ENCODE results near the gene ZNF470.

ZNF470 gene

GRCh38 chr19:56608274-56608964 lies 41.2 kb downstream of the ZNF470 start:
- no peak for DNase-seq (ENCODE audit: low read depth in 1 of 2, low spot score in 1 of 2)

GRCh38 chr19:56611288-56611687 lies 44.0 kb downstream of the ZNF470 start:
- no peak for DNase-seq (ENCODE audit: low read depth in 1 of 2, low spot score in 1 of 2)

- DNase-seq (ENCODE audit: low read depth in 1 of 2, low spot score in 1 of 2): no peak
Measured at GRCh38 chr19:56612737-56613136, 45.5 kb downstream of the ZNF470 start.

GRCh38 chr19:56613639-56614038 lies 46.4 kb downstream of the ZNF470 start:
- DNase-seq (ENCODE audit: low read depth in 1 of 2, low spot score in 1 of 2): no peak

- DNase-seq (ENCODE audit: low read depth in 1 of 2, low spot score in 1 of 2): no peak
Measured at GRCh38 chr19:56617531-56617930, 50.3 kb downstream of the ZNF470 start.

- no peak for DNase-seq (ENCODE audit: low read depth in 1 of 2, low spot score in 1 of 2)
Measured at GRCh38 chr19:56619121-56619520, 51.9 kb downstream of the ZNF470 start.

- no peak for DNase-seq (ENCODE audit: low read depth in 1 of 2, low spot score in 1 of 2)
Measured at GRCh38 chr19:56622374-56622773, 55.1 kb downstream of the ZNF470 start.

GRCh38 chr19:56623006-56623405 lies 55.7 kb downstream of the ZNF470 start:
- no peak for DNase-seq (ENCODE audit: low read depth in 1 of 2, low spot score in 1 of 2)

- no peak for DNase-seq (ENCODE audit: low read depth in 1 of 2, low spot score in 1 of 2)
Measured at GRCh38 chr19:56625708-56626107, 58.4 kb downstream of the ZNF470 start.

- DNase-seq (ENCODE audit: low read depth in 1 of 2, low spot score in 1 of 2): no peak
Measured at GRCh38 chr19:56633021-56633420, 65.8 kb downstream of the ZNF470 start.

- no peak for DNase-seq (ENCODE audit: low read depth in 1 of 2, low spot score in 1 of 2)
Measured at GRCh38 chr19:56637976-56638555, 70.8 kb downstream of the ZNF470 start.
